ENCODE results near the gene ENAM.
"Not testable (repeated sequence)": the region's sequence is repeated elsewhere in the genome, so short reads cannot be mapped to it uniquely, and the experiment has no call there.

ENAM gene

DNA sequence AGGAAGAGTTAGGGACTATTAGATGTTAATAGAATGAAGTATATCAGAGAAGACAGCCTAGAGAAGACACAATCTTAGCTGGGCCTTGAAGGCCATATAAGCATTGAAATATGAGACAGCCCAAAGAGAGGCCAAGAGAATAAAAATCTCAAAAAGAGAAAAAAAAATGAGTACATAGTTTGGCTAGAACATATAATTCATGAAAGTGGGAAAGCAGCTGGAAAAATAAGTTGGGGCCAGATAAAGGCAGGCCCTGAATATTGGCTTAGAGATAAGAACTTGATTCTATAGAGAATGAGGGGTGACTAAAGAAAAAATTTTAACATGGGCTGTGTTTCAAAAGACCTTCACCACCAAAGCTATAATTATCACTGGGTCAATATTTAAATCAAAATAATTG lies 52.4 kb downstream of the ENAM start:
- DNase-seq = no peak

DNA sequence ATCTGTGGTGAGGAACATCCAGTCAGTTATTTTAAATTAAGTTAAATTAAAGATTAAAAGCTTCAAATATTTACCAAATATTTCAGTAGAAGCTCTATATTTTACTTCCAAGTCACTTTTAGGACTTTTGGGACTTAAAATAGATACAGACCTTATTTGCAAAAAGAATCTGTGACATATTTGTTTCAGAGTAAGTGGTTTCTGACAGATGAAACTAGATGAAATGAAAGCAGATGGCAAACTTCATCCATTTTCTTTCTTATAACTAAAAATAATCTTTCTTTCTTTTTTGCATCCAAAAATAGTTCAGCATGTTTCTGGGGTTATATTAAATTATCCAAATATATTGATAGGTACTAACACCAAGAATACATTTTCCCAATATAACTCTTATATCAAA lies 53.2 kb downstream of the ENAM start:
- DNase-seq = no peak

DNA sequence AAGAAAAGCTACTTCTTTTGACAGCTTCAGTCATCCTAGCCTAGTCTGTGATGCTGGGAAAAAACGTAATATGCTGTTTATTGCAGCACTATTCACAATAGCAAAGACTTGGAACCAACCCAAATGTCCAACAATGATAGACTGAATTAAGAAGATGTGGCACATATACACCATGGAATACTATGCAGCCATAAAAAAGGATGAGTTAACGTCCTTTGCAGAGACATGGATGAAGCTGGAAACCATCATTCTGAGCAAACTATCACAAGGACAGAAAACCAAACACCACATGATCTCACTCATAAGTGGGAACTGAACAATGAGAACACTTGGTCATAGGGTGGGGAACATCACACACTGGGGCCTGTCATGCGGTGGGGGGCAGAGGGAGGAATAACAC lies 53.6 kb downstream of the ENAM start:
- DNase-seq = not testable (repeated sequence)

DNA sequence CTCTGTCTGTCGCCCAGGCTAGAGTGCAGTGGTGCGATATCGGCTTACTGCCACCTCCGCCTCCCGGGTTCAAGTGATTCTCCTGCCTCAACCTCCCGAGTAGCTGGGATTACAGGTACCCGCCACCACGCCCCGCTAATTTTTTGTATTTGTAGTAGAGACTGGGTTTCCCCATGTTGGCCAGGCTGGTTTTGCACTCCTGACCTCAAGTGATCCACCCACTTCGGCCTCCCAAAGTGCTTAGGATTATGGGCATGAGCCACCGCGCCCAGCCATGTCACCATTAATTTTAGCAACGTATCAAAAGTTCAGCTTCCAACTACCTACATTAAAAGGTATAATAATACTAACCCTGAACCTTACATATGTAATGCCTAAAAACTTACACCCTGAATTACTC lies 58.8 kb downstream of the ENAM start:
- DNase-seq = no peak

DNA sequence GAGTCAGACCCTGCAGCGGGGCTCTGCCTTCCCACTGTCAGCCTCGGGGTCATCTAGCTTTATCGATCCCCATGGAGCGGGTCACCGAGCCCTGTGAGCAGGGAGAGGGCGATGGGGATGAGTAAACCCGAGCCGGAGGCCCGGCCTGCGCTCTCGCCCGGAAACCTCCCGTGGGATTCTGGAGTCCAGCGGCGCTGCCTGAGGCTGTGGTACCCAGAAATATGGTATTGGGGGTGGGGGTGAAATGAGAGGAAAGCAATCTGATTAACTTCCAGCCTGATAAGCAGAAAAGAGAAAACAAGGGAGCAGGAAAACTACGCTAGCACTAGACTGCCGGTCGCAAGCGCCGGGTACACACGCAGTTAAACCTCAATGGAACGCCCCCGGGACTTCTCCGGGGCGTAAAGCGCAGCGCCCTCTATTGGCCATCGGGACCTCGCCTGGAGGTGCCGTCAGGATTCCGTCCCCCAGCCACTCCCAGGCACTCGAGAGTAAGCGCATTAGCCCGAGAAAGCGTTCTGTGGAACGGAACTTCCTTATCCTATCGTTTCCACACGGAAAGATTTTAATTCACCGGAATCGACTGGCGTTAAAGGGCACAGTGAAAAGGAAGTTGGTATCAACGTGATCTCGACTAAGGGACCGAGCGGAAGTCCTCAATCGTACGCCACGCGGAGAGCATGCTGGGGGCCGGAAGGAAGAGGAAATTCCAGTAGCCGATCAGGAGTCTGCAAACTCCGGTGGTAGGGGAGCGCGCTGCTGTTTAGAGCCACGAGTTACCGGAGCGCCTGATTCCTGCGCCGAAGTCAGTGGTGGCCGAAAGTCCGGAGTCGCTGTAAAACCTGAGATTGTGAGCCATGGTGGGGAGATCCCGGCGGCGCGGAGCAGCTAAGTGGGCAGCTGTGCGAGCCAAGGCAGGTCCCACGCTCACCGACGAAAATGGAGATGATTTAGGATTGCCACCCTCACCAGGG lies 59.6 kb downstream of the ENAM start, which contains the start of gene UTP3:
UTP3 (plus strand) TSS at position 712 of the 974 bp plus-strand sequence; CDS start at position 858, 146 bp downstream.
- DNase-seq = peak; percentile 98

- DNase-seq = no peak
Measured at GRCh38 chr4:70688795-70689231, 60.3 kb downstream of the ENAM start.

DNA sequence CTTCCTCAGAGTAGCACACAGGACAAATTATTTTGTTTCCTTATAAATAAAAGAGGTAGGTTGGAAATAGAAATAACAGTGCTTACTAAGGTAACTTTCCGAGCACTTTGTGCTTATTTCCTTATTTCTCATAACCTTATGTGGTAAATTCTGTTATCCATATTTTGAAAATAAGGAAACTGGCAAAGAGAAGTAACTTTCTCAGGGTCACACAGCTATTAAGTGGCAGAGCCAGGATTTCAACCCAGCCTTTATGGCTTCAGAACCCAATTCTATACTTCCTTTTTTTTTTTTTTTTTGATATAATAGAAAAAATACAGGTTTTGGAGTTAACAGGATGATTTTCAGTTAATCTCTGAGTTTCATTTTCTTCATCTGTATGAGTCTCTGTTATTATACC lies 63.1 kb downstream of the ENAM start:
- no peak for DNase-seq

- DNase-seq = not testable (repeated sequence)
Measured at GRCh38 chr4:70694633-70695032, 66.1 kb downstream of the ENAM start.
